Amniotic stem cell (primary cell): ENCODE data around the gene RALA.

Source experiments
- DNase-seq: peaks from one replicate; lab custom pipeline; 2025; lab: John Stamatoyannopoulos, UW

RALA gene

DNA sequence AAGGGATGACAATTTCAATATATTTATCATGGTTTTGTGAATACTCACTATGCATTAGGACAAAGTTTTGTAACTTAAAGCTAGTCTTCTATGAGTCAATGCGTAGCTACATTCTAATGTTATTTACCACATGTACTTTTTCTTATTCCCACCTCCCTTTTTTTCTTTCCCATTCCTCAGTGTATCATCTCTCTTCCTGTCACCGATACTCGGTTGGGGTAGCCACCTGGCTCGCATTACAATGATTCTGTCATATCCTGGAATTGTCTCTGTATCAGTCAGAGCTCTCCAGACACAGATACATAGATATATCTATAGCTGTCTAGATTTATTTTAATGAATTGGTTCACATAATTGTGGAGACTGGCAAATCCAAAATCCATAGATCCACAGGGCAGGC, 9.8 kb upstream of the RALA start:
- no peak for DNase-seq

DNA sequence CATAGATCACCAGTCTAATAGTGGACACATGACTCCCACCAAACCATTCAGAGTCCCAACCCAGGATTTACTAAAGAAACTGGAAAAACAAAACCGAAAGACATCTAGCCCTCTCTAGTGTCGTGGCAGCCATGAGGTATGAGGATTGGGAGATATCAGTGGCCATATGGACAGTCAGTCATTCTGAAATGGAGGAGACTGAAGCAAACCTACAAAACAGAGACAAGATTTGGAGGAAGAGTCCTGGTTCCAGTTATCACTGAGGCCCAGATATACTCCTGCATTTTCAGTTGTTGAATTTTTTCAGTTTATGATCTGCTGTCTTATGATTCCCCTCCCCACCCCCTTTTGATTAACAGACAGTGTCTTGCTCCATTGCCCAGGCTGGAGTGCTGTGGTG, 9.1 kb upstream of the RALA start:
- DNase-seq = no peak

DNA sequence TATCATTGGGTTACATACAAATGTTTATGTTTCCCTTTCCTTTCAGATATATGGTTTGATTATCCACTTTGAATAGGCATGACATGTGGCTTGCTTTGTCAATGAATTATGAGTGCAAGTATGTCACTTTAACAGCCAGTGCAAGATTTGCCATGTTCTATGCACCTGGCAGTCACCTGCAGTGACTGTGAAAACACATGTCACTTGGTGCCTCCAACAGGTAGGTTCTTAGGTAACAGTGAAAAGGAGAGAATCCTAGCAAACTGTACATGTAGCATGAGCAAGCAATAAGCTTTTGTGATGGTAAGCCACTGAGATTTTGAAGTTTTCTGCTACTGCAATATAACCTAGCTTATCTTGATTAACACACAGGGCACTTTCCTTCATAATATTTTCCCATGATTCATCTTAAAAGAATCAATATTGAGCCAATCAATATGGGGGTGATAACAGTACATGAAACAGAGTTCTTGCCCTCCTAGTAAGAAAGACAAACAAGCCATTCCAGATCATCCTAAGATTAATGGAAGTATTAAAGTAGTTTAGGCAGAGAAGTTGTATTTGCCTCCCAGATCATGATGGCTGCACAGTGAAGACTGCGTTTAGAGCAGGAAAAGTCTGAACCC, 7.9 kb upstream of the RALA start:
- DNase-seq = no peak

DNA sequence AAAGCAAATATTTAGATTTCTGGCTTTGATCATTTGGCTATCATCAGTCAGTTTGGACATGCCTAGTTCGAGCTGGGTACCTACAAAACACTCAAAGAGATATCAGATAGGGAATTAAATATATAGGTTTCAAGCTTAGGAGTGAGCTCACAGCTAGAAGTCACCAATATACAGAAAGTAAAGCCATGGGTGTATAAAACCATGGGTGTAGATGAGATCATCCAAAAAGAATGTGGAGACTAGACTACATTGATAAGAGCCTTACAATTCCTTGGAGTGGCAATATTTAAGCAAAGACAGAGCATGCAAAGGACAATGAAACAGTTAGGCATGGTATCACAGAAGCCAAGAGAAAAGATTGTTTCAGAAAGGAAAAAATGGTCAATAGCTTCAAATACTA, 7.2 kb upstream of the RALA start:
- DNase-seq = no peak

DNA sequence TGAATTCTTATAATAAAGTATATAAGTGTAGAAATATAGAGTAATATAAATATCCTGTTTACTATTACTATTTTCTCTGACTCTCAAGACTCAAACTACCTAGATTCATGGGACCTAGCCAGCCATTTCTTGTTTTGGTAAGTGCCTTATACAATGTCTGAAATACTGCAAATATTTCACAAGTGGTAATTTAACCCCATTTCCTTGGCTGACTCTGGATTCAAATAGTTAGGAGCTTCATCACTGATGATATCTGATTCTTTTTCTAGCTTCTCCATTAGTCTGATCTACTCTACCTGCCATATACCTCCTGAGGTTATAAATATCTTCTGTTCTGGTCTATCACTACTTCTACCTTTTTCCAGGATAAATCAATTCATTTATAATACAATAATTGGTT, 6.4 kb upstream of the RALA start:
- no peak for DNase-seq

DNA sequence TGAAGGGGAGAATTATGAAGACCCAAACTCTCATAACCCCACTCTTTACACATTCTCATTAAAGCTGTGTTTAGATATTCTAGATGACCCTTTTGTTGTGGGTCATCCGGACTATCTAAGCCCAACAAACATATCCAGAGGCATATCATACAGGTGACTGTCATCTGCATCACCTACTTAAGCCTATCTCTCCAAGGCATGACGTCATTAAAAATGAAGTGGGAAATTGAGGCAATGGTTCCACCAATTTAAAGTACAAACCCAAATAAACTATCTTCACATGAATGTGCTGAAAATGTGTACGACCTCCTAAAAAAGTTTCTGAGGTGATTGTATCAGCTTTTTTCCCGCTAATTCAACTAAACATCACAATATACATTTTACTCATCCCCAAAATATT, 4.5 kb upstream of the RALA start:
- no peak for DNase-seq

DNA sequence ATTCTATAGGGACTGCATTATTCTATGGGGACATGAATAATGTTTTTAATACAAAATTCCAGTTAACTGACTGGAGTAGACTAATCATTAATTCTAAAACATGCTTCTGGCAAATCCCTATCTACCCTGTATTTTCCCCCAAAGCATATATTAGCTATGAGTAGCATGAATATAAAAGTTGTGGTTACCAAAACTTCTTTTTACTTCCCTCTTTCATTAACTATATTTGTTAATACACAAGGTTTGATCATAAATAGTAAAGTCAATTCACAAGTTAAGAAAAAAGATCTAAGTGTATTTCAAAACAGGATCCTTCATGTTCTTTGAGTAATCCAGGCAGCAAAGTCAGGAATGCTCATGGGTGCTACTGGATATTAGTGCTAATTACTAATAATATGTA, 2.9 kb upstream of the RALA start:
- DNase-seq = no peak

DNA sequence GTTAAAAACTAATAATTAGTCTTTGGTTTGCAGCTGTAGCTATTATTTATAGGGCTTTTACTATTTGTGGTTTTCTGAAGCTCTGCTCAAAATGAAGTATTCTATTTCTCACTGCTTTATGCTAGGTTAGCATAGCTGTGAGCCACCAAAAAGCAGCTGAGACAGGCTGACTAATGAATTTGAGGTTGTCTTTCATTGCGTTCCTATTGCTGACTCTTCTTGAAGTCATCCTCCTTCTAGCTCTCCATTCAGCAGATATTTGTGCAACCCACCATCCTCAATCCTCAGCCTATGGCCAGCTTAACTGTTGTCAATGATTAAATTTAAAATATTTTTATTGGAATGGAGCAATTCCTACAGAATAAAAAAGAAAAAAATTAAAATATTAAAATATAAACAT, 2.1 kb upstream of the RALA start:
- DNase-seq = peak; percentile 60

DNA sequence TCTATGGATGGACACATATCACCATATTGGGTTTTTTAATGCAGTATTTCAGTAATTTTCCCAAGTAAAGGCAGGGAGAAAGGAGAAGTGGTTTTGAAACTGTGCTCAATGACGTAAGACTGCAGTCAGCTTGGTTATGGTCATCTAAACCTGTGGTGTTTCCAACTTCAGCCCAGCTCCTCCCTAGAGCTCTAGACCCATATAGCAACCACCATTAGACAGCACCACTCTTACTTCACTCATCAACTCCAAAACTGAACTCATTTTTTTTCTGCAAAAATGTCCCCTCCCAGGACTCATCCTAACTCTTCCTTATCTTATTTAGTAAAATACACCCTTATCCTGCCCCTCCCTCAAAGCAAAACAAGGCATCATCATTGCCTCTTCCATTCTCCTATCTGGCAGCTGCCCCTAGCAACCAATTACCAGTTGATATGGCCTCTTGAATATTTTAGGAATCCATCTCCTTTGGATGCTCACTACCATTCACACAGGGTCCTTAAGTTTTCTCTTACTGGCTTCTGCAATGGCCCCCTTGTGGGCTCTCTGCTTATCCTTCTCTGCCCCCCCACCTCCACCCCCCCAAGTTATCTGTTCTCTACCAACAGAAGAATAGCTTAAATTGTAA, 1.5 kb upstream of the RALA start:
- no peak for DNase-seq

DNA sequence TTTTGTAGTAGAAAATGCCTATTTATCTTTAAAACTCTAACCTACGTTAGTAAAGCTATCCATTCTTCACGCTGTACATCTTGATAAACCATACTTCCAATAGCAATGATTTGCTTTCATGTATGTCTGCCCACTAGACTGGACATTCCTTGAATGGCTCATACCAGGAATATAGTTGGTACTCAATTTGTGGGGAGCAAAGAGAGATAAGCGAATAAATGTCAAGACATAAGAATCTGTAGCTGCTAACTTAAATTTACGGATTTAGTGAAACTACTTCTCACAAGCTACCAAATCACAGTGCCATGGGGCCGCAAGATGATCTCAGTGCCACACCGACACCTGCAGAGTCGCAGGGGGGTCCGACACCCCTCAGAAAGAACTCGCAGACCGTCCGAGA, 763 bp upstream of the RALA start:
- DNase-seq = no peak

DNA sequence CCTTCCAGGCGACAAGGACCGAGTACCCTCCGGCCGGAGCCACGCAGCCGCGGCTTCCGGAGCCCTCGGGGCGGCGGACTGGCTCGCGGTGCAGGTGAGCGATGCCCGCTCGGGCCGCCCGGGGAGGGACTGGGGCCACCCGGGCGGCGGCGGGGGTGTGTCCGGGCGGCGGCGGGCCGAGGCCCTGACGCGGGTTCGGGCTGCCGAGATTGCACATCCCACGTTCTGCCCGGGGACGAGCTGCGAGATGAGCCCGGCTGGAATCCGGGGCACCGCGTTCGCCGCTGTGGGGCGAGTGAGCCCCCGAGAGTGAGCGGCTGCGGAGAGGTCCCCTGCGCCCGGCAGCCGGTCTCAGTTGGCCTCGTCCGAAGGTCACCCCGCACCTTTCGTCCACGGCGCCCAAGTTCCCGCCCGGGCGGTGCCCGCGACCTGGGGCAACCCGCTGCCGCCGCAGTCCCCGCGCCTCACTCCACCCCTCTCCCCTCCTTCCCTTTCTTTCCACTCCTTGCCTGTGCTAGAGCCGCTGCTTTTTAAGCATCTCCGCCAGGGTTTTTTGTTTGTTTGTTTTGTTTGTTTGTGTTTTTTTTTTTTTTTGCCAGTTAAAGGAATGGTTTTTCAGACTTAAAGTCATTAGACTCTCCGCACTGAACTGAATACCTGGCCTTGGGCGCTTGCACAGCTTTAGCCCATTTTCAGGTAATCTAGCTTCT, 515 bp downstream of the RALA start:
- DNase-seq = no peak

DNA sequence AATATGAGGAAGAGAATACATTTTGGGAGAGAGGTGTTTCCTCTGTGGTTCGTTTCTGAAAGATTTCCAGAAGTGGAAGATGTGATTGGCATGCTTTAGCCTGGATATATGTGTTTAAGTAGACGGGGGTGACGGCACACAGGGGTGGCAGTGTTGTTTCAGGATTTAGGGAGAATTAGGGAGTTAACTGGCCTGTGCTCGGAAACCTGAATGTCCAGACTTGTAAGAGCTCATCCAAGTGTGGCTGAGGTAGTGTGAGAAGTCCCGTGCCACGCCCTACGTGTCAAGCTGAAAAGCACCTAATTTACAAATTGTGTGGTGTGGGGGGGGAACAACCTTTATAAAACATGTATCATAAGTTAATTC, 1.1 kb downstream of the RALA start:
- no peak for DNase-seq

DNA sequence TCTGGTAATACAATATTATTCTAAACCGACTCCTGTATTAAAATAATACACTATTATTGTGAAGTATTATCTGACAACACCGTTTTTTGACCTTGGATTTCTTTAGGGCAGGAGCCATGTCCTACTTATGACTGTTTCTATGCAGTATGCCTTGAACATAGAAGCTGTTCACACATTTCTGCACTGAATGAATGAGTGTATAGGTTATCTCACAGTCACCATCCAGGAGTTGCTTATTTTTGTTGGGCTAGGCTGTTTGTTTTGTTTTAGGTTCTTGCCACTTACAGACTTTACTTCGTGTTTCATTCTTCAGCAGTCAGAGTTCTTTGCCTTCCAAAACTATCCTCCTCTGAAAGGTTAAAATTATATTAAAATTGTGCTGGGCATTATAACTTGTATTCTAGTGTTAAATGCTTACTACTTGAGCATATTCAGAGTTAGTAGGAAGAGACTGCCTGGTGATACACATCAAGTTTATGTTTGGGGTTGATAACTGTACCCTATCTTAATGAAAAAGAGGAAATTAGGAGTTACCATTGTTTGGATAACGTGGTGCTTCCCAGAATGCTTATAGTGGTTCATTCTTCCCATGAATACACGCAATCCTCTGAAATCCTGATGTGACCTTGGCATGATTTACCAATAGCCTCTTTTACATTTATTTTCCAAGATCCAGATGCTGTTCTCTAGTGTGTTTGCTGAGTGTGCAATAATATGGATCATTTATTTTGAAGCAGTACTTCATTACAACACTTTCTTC, 1.7 kb downstream of the RALA start:
- no peak for DNase-seq

DNA sequence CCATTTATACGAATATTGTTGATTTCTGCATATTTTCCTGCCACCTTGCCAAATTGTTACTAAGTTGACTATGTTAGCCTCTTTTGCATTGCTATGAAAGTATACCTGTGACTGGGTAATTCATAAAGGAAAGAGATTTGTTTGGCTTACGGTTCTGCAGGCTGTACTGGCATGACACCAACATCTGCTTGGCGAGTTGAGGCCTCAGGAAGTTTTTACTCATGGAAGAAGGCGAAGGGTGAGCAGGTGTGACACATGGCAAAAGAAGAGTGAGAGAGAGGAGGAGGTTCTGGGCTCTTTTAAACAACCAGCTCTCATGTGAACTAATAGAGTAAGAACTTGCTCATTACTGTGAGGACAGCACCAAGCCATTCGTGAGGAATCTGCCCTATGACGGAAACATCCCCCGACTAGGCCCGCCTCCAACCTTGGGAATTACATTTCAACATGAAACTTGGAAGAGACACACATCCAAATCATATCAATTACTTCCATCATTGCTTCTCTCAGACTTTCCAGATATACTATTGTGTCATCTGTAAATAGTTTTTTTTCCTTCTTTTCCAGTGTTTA, 8.4 kb downstream of the RALA start:
- no peak for DNase-seq

DNA sequence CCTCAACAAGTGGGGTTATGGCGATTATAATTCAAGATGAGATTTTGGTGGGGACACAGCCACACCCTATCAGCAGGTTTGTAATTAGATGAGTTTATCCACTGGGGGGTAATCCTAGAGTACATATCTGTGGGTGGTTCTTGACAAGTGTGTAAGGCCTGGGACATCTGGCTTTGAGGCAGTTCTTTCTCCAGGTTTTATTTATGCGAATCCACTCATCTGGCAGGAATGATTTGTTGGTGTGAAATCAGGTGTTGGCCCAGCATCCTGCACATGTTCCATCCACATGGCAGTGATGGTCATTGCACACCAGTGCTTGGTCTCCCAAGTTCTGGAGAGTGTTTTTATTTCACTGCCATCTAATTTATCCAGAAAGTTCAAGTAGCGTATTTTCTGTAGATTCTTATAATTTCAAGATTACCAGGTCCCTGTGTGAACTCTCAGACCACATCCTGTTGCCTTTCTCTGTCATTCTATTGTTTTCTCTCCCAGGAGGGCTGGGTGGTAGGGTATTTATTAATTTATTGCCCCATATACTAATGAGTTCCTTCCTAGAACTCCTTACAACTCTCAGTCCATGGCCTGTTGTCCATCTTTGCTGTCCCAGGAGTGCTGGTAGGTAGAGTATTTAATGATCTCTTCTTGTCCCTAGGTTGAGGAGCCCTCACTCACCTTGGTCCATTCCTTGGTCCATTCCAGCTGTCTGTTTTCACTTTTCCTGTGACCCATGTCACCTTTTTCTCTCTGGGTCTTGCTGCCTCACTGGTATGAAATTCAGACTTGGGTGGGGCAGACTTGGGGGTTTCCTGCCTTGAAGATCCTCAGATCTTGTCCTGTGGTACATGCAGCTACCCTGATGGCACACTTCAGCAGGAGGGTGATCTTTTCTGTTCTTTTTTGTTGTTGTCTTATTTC, 10.4 kb downstream of the RALA start:
- DNase-seq = no peak

DNA sequence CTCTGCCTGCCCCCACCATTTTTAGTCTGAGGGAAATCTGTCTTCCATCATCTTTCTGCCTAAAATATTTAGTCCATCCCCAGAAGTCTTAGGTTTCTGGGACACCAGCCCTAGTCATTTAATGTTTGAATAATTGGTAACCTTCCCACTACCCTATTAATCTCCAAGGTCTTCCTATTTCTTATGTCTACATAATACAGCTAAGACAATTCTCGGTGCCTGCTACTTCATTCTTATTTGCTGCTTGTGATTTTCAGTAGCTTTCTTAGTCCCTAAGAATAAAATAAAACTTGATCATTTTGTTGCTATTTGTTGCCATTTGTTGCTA, 11.1 kb downstream of the RALA start:
- DNase-seq = no peak

DNA sequence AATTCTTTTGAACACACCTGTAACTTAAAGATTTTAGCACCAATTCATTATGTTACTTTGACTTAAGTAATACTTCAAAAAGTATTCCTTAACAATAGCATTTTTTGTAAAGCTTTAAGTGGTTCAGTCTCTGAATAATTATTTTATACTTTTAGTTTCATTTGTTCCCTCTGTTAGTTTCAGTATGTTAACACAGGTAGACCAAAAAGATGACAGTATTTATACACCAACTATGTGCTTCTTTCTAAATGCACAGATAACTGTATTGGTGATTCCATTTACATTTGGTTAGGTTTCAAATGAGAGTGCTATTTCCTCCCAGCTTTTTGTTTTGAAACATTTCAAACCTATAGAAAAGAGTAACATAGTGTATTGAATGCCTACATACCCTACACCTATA, 14.0 kb downstream of the RALA start:
- no peak for DNase-seq

DNA sequence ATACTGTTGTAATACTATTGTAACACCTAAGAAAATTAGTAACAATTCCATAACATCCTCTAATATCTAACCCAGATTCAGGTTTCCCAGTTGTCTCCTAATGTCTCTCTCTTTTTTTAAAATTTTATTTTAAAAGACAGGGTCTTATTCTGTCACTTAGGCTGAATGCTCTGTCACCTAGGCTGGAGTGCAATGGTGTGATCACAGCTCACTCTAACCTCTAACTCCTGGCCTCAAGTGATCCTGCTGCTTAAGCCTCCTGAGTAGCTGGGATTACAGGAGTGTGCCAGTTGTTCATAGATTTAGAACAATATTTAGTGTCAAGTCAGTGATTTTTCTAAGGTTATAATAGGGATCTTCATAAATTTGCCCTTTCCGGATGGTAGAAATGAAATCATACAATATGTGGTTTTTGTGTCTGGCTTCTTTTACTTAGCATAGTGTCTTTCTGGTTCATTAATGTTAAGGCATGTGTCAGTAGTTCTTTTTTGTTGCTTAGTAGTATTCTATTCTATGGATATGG, 14.7 kb downstream of the RALA start:
- no peak for DNase-seq

DNA sequence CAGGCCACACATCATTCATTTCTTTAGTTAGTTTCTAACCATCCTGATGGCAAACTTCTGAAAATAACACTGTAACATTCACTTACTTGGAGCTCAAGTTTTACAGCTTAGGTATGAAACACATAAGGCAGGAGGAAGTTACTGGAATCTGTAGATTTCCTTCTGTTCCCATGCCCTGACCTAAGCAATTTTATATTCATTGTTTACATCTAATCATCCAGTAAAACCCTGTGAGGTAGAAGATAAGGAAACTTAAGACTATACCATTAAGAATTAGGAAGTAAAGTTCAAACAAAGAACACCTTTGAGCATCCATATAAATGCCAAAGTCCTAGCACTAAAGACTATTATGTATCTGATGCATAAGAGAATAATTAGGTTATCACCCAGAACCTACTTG, 19.5 kb downstream of the RALA start:
- DNase-seq = no peak

DNA sequence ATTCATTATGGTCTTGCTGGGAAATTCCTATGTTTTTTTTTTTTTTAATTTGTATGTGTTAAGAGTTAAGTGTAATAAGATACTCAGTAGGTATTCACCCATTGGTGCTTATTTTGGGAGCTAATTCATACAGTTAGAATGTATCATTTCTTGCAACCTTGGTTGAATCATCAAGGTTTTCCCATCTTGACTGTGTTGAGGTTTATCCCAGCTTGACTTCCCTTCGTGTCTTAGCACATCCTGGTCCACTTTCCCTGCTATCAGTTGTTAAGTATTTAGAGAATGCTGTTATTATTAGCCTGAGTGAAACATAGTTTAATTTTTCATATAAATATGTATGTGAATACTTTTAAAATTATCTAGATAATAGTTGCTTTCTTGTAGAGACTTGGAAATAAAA, 20.8 kb downstream of the RALA start:
- DNase-seq = no peak
